Measurements from ENCODE around the gene KRT36. TPM values are rescaled to one million over a fixed set of nuclear protein-coding genes. Genes with fewer than 3 reads are reported as not detected.

The KRT36 gene
- total RNA-seq, 1 donor from 2014 or later: not detected

DNA sequence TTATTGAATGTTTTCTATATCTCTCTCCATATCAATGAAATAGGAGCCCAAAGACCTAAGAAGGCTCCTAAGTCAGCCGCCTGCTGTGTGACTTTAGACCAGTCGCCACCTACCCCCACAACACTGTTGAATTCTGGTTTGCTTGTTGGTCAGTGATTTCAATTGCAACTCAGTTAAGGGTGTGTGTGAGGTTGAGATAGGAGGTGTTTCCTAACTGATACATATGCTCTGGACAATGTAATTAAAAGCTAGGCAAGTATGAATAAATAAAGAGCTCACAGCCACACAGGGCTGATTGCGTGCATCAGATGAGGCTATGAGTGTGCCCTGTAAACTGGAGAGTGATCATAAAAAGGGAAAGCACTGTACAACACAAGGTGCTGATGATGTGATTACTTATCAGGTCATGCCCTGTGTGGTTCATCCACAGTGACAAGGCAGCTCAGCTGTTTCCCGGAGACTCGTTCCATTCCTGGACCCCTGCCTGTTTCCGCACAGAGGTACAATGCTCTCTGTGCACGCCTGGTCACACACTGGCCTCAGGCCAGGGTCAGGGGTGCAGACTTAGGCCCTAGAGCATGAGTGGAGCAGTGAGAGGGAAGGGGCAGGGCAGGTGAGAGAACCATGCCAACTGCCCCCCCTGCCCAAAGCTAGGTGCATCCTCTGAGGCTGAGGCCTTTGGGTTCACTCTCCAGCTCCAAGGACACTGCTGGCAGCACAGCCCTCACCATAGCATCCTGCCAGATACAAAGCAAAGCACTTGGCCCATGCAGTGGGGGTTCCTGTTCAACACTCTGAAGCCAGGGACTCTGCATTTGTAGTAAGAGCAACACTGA lies 5.5 kb downstream of the KRT36 start:
- no peaks in the 10 kb centered on the region for H3K4me1 Mint-ChIP-seq
- no peak overlapping the region for H3K27ac Mint-ChIP-seq (ENCODE audit: unreplicated experiment)
- no peaks in the 10 kb centered on the region for H3K27me3 Mint-ChIP-seq (ENCODE audit: low read depth)

GRCh38 chr17:41483531-41483930 lies 6.2 kb downstream of the KRT36 start:
- no peaks in the 10 kb centered on the region for H3K4me1 Mint-ChIP-seq
- no peaks in the 10 kb centered on the region for H3K9me3 Mint-ChIP-seq
- H3K4me3 Mint-ChIP-seq: no peak overlapping the region
- H3K36me3 Mint-ChIP-seq (ENCODE audit: low read depth): no peaks in the 10 kb centered on the region
- DNase-seq (ENCODE audit: low read depth, low spot score): no peak
- no peak for TF ChIP-seq CTCF (conservative IDR thresholded peaks at IDR 0.05)
- no peaks in the 10 kb centered on the region for H3K27me3 Mint-ChIP-seq (ENCODE audit: low read depth)
- H3K27ac Mint-ChIP-seq (ENCODE audit: unreplicated experiment): no peak overlapping the region

More for the DNA sequence above, 5.5 kb downstream of the KRT36 start:
- no peak for TF ChIP-seq CTCF (conservative IDR thresholded peaks at IDR 0.05)
- Mint-ChIP-seq H3K4me3 (no peak overlapping the region), H3K36me3 (ENCODE audit: low read depth) (no peaks in the 10 kb centered on the region), H3K9me3 (no peaks in the 10 kb centered on the region)
- no peak for DNase-seq (ENCODE audit: low read depth, low spot score)

GRCh38 chr17:41481036-41481435 lies 8.7 kb downstream of the KRT36 start, which contains the start of gene KRT35:
Gene KRT35, minus strand, starts transcription at chr17:41481151. Its CDS starts 54 bp downstream, at chr17:41481097.
- H3K36me3 Mint-ChIP-seq (ENCODE audit: low read depth): no peaks in the 10 kb centered on the region
- H3K4me1 Mint-ChIP-seq: peaks cover 4% of the 10 kb centered on the region
- DNase-seq (ENCODE audit: low read depth, low spot score): no peak
- no peaks in the 10 kb centered on the region for H3K9me3 Mint-ChIP-seq
- H3K4me3 Mint-ChIP-seq: no peak within 1 kb of the TSS
- no peaks in the 10 kb centered on the region for H3K27me3 Mint-ChIP-seq (ENCODE audit: low read depth)
- no peak within 1 kb of the TSS for H3K27ac Mint-ChIP-seq (ENCODE audit: unreplicated experiment)
- TF ChIP-seq CTCF (conservative IDR thresholded peaks at IDR 0.05): no peak

GRCh38 chr17:41480581-41480980 lies 9.1 kb downstream of the KRT36 start:
- TF ChIP-seq CTCF (conservative IDR thresholded peaks at IDR 0.05): no peak
- Mint-ChIP-seq H3K9me3 (no peaks in the 10 kb centered on the region), H3K36me3 (ENCODE audit: low read depth) (no peaks in the 10 kb centered on the region), H3K4me1 (peaks cover 4% of the 10 kb centered on the region), H3K27me3 (ENCODE audit: low read depth) (no peaks in the 10 kb centered on the region), H3K27ac (ENCODE audit: unreplicated experiment) (no peak overlapping the region), H3K4me3 (no peak overlapping the region)
- DNase-seq (ENCODE audit: low read depth, low spot score): no peak

- H3K27ac Mint-ChIP-seq (ENCODE audit: unreplicated experiment): no peak overlapping the region
- no peaks in the 10 kb centered on the region for H3K9me3 Mint-ChIP-seq
- no peak overlapping the region for H3K4me3 Mint-ChIP-seq
- no peaks in the 10 kb centered on the region for H3K36me3 Mint-ChIP-seq (ENCODE audit: low read depth)
- no peak for DNase-seq (ENCODE audit: low read depth, low spot score)
- peaks cover 4% of the 10 kb centered on the region for H3K4me1 Mint-ChIP-seq
- TF ChIP-seq CTCF (conservative IDR thresholded peaks at IDR 0.05): no peak
- H3K27me3 Mint-ChIP-seq (ENCODE audit: low read depth): no peaks in the 10 kb centered on the region
These were observed 9.6 kb downstream of the KRT36 start for GRCh38 chr17:41480136-41480535.

All from neural crest cell (in vitro differentiated cells).